H1 (cell line): ENCODE measurements around the gene IRF3. TPM values are rescaled to one million over a fixed set of nuclear protein-coding genes. Genes with fewer than 3 reads are reported as not detected.

Source experiments
- CBX5 ChIP-seq: fragments of 300-800, 300-1000 bp; sonication (generic); IDR thresholded peaks from 2 replicates; pipeline ENCODE4 v1.7.1; 2016; ENCODE audit warnings: antibody characterized with exemption, low read length, low read depth
- HDAC2 ChIP-seq, 2 experiments: fragments of 300-600 bp in 1 of 2; sonication (generic) in 1 of 2; IDR thresholded peaks; 2 replicates each; pipeline ENCODE4 v1.6.1; 2011 to 2012; ENCODE audit warnings: low read depth in 2 of 2, low read length in 2 of 2, mild to moderate bottlenecking in 2 of 2, moderate library complexity in 2 of 2, borderline replicate concordance in 1 of 2, inconsistent platforms in 1 of 2
- HDAC6 ChIP-seq: IDR thresholded peaks from one replicate; pipeline ENCODE4 v1.7.1; 2012; ENCODE audit warnings: low read depth, mild to moderate bottlenecking, inconsistent platforms, low read length, moderate library complexity
- KDM4A ChIP-seq: IDR thresholded peaks from one replicate; pipeline ENCODE4 v1.7.1; 2012; ENCODE audit warnings: low read depth, mild to moderate bottlenecking, moderate library complexity, low read length, inconsistent platforms; ENCODE audit not compliant: severe bottlenecking
- MAFK ChIP-seq: IDR thresholded peaks from 2 replicates; pipeline ENCODE4 v1.6.1; 2012; ENCODE audit warnings: low read depth, mild to moderate bottlenecking, improper control_type of control experiment, low read length
- POLR2A ChIP-seq, 2 experiments: IDR thresholded peaks; 1 replicate in 1 of 2; 2 replicates in 1 of 2; pipeline ENCODE4 v1.6.1; 2011; ENCODE audit warnings: low read depth in 2 of 2, low read length in 2 of 2, mild to moderate bottlenecking in 2 of 2; ENCODE audit errors: control extremely low read depth in 1 of 2
- RFX5 ChIP-seq: IDR thresholded peaks from 2 replicates; pipeline ENCODE4 v1.6.1; 2011; ENCODE audit warnings: low read depth, low read length, improper control_type of control experiment, borderline replicate concordance
- SP4 ChIP-seq: IDR thresholded peaks from 2 replicates; pipeline ENCODE4 v1.6.1; 2012; ENCODE audit warnings: low read length, inconsistent platforms
- YY1 ChIP-seq: IDR thresholded peaks from 2 replicates; pipeline ENCODE4 v1.6.1; 2011; ENCODE audit warnings: low read depth, mild to moderate bottlenecking, low read length
- polyA plus RNA-seq, 7 experiments: library from polyadenylated mRNA; depleted of rRNA in 3 of 7; stranded (reverse) in 5 of 7; unstranded in 2 of 7; fragments of >200 nt in 5 of 7; fragments of 200-250 nt in 2 of 7; gene quantifications; 1 replicate in 5 of 7; 2 replicates in 1 of 7; 4 replicates in 1 of 7; pipeline versions ENCODE4 v1.2.1 to v1.2.3, GENCODE V29; 2011 to 2013; ENCODE audit warnings: missing spikeins in 2 of 7, mixed read lengths in 2 of 7
- total RNA-seq: library from RNA; stranded (reverse); fragmentation: NEBNext Ultra II Directional; extraction: Animal tissue kit (Norgen Biotek cat#: 25700); gene quantifications from 2 replicates; pipeline ENCODE4 v1.2.1, GENCODE V29; 2021
- TF ChIP-seq, protein P1 (sequence below): fragments of 300-600 bp; sonication (generic); IDR thresholded peaks from 2 replicates; pipeline ENCODE4 v1.7.1; 2012; ENCODE audit warnings: low read length, moderate library complexity, mild to moderate bottlenecking, inconsistent platforms; ENCODE audit not compliant: insufficient replicate concordance

The IRF3 gene
- total and polyA plus RNA-seq, 2 of the 8 experiments (the other 6 are each of a cell fraction or from before 2014, with no cell fraction given): 103 to 114 TPM

DNA sequence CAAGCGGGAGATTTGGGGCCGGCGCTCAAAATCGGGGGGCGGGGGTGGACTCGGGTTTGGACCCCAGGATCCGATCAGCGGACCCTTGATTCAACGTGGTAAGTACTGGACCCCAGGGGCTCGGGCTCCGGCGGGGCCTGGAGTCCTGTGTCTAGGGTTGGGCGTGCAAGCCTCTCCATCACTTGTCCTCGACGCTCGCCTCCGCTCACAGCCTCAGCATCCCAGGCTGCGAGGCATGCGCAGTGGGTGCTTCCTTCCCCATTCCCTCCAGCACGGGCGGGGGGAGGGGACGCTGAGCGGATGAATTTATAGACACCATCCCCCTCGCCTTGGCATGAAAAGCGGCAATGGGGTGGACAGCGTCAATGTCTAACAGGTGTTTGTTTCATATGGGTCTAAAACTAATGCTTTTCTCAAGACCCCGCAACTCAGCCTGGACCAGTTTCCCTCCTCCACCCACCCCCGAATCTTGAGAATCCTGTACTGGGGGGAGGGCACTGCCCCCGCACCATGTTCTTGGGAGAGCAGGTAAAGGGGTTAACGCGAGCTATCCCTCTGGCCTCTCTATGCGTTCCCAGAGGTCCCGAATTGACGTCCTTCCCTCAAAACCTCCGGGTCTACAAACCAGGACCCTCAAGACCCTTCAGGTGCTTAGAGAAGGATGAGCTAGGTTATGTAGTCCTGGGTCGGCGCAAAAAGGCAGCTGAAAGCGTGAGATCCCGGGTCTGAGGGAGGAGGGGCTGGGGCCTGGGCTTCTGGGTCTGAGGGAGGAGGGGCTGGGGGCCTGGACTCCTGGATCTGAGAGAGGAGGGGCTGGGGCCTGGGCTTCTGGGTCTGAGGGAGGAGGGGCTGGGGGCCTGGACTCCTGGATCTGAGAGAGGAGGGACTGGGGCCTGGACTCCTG is 25.8 kb upstream of the IRF3 start (continued):
- no peak for TF ChIP-seq CBX5
- TF ChIP-seq, protein P1, sequence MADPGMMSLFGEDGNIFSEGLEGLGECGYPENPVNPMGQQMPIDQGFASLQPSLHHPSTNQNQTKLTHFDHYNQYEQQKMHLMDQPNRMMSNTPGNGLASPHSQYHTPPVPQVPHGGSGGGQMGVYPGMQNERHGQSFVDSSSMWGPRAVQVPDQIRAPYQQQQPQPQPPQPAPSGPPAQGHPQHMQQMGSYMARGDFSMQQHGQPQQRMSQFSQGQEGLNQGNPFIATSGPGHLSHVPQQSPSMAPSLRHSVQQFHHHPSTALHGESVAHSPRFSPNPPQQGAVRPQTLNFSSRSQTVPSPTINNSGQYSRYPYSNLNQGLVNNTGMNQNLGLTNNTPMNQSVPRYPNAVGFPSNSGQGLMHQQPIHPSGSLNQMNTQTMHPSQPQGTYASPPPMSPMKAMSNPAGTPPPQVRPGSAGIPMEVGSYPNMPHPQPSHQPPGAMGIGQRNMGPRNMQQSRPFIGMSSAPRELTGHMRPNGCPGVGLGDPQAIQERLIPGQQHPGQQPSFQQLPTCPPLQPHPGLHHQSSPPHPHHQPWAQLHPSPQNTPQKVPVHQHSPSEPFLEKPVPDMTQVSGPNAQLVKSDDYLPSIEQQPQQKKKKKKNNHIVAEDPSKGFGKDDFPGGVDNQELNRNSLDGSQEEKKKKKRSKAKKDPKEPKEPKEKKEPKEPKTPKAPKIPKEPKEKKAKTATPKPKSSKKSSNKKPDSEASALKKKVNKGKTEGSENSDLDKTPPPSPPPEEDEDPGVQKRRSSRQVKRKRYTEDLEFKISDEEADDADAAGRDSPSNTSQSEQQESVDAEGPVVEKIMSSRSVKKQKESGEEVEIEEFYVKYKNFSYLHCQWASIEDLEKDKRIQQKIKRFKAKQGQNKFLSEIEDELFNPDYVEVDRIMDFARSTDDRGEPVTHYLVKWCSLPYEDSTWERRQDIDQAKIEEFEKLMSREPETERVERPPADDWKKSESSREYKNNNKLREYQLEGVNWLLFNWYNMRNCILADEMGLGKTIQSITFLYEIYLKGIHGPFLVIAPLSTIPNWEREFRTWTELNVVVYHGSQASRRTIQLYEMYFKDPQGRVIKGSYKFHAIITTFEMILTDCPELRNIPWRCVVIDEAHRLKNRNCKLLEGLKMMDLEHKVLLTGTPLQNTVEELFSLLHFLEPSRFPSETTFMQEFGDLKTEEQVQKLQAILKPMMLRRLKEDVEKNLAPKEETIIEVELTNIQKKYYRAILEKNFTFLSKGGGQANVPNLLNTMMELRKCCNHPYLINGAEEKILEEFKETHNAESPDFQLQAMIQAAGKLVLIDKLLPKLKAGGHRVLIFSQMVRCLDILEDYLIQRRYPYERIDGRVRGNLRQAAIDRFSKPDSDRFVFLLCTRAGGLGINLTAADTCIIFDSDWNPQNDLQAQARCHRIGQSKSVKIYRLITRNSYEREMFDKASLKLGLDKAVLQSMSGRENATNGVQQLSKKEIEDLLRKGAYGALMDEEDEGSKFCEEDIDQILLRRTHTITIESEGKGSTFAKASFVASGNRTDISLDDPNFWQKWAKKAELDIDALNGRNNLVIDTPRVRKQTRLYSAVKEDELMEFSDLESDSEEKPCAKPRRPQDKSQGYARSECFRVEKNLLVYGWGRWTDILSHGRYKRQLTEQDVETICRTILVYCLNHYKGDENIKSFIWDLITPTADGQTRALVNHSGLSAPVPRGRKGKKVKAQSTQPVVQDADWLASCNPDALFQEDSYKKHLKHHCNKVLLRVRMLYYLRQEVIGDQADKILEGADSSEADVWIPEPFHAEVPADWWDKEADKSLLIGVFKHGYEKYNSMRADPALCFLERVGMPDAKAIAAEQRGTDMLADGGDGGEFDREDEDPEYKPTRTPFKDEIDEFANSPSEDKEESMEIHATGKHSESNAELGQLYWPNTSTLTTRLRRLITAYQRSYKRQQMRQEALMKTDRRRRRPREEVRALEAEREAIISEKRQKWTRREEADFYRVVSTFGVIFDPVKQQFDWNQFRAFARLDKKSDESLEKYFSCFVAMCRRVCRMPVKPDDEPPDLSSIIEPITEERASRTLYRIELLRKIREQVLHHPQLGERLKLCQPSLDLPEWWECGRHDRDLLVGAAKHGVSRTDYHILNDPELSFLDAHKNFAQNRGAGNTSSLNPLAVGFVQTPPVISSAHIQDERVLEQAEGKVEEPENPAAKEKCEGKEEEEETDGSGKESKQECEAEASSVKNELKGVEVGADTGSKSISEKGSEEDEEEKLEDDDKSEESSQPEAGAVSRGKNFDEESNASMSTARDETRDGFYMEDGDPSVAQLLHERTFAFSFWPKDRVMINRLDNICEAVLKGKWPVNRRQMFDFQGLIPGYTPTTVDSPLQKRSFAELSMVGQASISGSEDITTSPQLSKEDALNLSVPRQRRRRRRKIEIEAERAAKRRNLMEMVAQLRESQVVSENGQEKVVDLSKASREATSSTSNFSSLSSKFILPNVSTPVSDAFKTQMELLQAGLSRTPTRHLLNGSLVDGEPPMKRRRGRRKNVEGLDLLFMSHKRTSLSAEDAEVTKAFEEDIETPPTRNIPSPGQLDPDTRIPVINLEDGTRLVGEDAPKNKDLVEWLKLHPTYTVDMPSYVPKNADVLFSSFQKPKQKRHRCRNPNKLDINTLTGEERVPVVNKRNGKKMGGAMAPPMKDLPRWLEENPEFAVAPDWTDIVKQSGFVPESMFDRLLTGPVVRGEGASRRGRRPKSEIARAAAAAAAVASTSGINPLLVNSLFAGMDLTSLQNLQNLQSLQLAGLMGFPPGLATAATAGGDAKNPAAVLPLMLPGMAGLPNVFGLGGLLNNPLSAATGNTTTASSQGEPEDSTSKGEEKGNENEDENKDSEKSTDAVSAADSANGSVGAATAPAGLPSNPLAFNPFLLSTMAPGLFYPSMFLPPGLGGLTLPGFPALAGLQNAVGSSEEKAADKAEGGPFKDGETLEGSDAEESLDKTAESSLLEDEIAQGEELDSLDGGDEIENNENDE: no peak
- TF ChIP-seq YY1: no peak
- TF ChIP-seq HDAC2 (IDR thresholded peaks at IDR 0.05; ENCODE audit: borderline replicate concordance in 1 of 2, low read depth in 2 of 2, low read length in 2 of 2): peak in 1 of 2 experiments; percentile 1; a peak in 1 of 4 replicates
- TF ChIP-seq MAFK: no peak
- TF ChIP-seq SP4: no peak
- TF ChIP-seq POLR2A (IDR thresholded peaks at IDR 0.05; ENCODE audit: control extremely low read depth in 1 of 2, low read depth in 2 of 2, low read length in 2 of 2): no peak
- no peak for TF ChIP-seq RFX5
- no peak for TF ChIP-seq HDAC6
- peak; percentile 40 for TF ChIP-seq KDM4A
